IPS-18c (cell line): ENCODE results near the gene SPATA31D1.
"Not testable (repeated sequence)": the region's sequence is repeated elsewhere in the genome, so short reads cannot be mapped to it uniquely, and the experiment has no call there.

Source experiments
- H3K4me3 ChIP-seq: 2 replicates; pipeline ENCODE4 v1.7.0; 2013; ENCODE audit warnings: low read depth, mild to moderate bottlenecking, low read length, moderate library complexity; ENCODE audit not compliant: insufficient read depth
- H3K9me3 ChIP-seq: one replicate; pipeline ENCODE4 v1.6.1; 2013; ENCODE audit warnings: mild to moderate bottlenecking, low read length, moderate library complexity; ENCODE audit not compliant: control insufficient read depth, insufficient read depth

The SPATA31D1 gene

DNA sequence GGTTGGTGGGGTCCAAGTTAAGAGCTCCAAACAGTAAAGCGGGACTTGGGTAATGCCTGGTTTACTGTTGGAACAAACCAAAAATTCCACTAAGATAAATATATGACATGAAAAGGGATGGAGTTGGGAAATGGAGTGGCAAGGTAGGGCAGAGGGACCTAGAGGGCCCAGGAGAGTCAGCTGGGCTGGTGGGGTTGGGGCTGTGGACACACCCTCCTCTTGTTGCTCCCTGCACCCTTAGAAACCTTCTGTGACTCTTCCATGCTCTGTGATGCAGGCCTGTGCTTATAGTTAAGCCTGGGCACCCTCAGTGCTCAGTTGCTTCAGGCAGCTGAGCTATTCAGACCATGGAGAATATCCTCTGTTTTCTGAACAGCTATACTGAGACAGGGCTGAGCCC is at the start of gene SPATA31D1:
Gene SPATA31D1, plus strand, starts transcription at position 301 of the 400 bp plus-strand sequence. Its CDS starts 47 bp downstream, at position 348.
- not testable (repeated sequence) for H3K4me3 ChIP-seq

DNA sequence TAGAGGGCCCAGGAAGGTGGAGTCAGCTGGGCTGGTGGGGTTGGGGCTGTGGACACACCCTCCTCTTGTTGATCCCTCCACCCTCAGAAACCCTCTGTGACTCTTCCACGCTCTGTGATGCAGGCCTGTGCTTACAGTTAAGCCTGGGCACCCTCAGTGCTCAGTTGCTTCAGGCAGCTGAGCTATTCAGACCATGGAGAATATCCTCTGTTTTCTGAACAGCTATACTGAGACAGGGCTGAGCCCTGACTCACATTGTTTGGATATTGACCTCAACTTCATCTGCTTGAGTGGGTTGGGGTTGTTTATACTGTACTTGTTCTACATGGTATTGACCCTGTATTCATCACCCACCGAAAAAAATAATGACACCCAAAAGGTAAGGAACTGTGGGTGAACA is 45.2 kb upstream of the SPATA31D1 start, which contains the start of gene SPATA31D3:
Gene SPATA31D3, plus strand, starts transcription at position 108 of the 400 bp plus-strand sequence. Its CDS starts 86 bp downstream, at position 194.
- not testable (repeated sequence) for H3K4me3 ChIP-seq, H3K9me3 ChIP-seq

More for the DNA sequence above, at the start of gene SPATA31D1:
- not testable (repeated sequence) for H3K9me3 ChIP-seq

DNA sequence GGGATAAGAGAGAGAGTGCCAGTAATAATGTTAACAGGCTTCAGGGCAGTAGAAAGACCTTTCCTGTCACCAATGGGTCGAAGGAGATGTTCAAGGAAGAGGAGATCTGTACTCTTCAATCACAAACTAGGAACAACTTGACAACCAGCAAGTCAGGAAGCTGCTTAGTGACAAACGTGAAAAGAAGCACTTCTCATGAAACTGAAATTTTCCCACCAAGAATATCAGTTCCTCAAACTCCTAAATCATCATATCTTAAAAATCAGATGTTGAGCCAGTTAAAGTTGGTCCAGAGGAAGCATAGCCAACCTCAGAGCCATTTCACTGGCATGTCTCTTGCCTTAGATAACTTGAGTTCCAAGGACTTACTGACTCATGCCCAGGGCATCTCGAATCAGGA is 39.9 kb upstream of the SPATA31D1 start:
- not testable (repeated sequence) for H3K4me3 ChIP-seq, H3K9me3 ChIP-seq

DNA sequence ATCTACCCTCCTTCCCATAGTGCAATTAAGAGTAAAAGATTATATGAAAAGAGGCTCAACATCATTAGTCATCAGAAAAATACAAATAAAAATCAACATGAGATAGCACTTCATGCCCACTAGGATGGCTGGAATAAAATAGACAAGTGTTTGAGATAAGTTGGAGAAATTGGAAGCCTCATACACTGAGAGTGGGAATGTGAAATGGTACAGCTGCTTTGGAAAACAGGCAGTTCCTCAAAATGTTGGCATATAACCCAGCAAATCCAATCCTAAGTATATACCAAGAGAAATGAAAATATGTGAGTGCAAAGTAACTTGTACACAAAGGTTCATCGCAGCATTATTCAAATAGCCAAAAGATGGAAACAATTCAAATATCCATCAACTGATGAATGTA is 35.5 kb upstream of the SPATA31D1 start:
- Histone ChIP-seq H3K9me3 (peaks cover 6% of the 10 kb centered on the region), H3K4me3 (no peak overlapping the region)

DNA sequence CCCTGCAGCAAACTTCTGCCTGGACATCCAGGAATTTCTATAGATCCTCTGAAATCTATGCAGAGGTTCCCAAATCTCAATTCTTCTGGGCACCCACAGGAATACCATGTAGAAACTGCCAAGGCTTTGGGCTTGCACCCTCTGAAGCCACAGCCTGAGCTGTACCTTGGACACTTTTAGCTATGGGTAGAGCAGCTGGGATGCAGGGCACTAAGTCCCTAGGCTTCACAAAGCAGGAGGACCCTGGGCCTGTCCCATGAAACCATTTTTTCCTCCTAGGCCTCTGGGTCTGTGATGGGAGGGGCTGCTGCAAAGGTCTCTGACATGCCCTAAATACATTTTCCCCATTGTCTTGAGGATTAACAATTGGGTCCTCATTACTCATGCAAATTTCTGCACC is 32.9 kb upstream of the SPATA31D1 start:
- Histone ChIP-seq H3K9me3 (peaks cover 6% of the 10 kb centered on the region), H3K4me3 (no peak overlapping the region)

DNA sequence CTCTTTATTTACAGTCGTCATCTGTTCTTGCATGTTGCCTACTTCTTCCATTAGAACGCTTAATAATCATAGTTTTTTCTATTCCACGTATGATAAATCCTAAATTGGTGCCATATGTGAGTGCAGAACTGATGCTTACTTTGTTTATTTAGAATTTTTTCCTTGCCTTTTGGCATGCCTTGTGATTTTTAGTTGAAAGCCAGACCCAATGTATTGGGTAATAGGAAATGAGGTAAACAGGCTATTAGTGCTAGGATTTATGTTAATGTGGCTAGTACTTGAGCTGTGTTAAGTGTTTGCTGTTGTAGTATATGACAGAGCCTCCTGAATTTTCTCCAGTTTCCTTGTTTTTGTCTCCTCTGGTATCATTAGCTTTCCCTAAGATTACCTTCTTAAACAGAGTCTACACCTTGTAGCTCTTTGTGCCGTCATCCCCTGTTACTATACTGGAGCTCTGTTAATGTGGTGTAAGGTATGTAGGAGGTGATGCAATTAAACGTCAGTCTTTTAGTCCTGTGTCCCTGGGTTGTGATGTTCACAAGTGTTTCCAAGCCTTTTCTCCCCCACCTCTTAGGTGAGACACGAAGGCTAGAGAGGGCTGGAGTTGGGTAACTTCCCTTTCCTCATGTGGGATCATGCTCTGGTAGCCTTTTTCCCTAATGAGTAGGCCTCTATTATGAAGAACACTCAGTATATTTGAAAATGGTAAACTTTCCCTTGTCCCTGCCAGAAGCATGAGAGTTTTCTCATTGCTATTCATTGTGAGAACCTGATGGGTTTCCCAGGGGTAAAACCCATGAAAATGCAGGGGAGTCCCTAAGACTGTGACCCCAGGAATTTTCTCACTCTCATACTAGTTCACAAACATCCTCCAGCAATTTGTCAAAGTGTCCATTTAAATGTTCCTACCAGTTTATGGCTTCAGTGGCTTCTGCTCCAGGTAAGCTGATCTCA is 24.1 kb upstream of the SPATA31D1 start:
- Histone ChIP-seq H3K4me3 (no peak overlapping the region), H3K9me3 (no peaks in the 10 kb centered on the region)

DNA sequence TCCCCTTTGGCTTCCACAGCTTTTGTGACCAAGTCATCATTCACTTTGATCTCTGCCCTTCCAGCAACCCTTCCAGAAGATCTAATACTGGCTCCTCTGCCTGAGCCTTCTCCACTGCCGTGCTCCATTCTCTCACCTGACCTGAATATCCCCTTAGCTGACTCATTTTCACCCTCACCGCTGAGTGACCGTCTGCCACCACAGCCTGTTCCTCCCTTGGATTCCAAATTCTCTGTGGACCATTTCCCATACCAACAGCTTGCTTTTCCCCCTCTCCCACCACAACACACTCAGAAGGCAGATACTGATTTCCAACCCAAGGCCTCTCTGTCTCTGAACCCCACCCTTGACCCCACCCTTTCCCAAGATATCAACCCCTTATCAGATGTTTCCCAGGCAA is 20.5 kb upstream of the SPATA31D1 start:
- Histone ChIP-seq H3K4me3 (no peak overlapping the region), H3K9me3 (no peaks in the 10 kb centered on the region)

DNA sequence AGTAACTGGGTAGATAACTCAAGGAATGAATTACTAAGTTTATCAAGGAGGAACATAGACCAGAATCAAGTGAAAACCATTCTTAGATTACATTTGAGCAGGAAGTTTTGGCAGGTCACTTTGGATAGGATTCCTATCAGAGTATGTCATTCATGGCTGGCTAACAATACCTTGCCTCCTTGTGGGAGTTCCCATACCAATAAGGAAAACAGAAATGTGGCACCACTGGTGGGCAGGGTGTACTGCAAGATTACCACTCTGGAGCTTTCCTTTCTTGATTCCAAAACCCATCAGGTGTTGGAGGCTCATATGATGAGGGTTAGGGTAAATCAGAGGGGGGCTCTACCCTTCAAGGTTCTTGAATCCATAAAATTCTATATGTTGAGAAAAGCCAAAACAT is 18.6 kb upstream of the SPATA31D1 start:
- H3K4me3 ChIP-seq: no peak overlapping the region
- H3K9me3 ChIP-seq: no peaks in the 10 kb centered on the region

DNA sequence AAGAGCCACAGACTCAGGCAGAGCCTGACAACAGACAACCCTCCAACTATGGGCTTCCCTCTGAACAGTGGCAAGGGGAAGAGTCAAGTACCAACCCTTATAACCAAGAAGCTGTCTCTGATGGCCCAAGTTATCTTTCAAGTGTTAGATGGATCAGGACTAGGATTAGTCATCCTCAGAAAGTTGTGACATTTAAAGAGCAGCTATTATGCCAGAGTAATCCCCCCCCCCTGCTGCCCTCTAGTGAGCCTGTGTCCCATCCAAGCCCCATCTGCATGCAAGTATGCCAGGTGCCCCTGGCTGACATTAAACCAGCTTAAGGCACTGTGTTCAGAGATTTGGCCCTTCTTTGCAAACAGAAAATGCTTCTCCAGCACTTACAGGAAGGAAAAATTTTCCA is 16.8 kb upstream of the SPATA31D1 start:
- Histone ChIP-seq H3K9me3 (no peaks in the 10 kb centered on the region), H3K4me3 (no peak overlapping the region)

DNA sequence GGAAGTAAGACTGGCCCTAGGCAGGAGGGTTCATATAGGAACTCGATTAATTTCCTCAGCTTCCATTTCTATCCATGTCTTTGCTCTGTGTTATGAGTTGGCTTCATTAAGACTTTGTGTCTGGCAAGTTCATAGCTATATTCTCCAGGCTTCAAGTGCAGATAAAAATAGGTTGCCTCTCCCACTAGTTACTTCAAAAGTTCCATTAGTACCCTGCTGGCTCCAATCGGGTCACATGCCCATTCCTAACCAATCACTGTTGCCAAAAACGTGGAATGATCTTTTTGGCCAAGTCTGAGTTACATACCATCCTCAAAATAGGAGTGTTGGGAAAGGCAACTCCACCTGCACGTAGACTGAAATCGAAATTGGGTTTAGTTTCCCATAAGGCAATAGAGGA is 13.8 kb upstream of the SPATA31D1 start:
- Histone ChIP-seq H3K4me3 (no peak overlapping the region), H3K9me3 (no peaks in the 10 kb centered on the region)

DNA sequence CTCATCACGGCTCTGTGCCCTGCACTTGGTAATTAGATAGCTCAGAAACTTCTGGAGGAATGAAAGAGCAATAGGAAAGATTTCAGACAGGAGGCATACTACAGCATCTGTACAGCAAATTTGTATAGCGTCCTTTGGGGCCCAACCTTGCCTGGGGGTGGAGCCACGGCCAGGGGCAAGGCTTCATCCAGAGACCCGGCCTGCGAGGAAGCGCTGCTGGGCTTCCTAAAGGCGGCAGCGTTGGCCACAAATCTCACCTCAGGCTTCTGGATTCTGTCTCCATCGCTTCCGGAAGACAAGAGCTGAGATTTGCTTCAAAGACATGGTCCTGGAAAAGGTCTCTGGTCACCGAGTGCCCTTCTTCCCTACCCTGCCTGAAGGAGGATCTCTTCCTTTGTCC is 12.2 kb upstream of the SPATA31D1 start:
- Histone ChIP-seq H3K9me3 (no peaks in the 10 kb centered on the region), H3K4me3 (no peak overlapping the region)

DNA sequence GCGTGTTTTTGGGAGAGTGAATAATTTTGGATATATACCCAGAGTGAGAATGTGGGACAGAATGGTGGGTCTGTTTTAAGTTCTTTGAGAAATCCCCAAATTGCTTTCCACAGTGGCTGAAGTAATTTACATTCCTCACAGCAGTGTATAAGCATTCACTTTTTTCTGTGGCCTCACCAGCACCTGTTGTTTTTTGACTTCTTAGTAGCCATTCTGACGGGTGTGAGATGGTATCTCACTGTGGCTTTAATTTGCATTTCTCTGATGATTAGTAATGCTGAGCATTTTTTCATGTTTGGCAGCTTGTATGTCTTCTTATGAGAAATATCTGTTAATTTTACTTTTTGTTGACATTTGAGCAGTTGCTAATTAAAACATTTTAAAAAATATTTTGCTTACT is 9.4 kb upstream of the SPATA31D1 start:
- no peak overlapping the region for H3K4me3 ChIP-seq

DNA sequence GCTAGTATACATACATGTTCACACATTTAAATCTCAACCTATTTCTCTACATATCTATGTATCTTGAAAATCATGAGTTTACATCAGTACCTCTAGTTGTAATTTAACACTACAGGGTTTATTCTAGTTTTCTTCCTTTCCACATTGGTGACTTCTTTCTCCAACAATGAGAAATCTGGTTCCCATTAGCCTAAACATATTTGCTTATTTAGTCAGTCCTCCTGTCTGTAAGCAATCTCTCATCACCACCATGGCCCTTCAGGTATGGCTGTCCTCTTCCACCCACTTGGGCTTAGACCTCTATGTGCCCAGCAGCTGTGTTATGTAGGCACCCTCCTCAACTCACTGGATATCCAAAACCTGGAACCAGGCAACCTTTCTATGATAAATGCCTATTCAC is 8.0 kb upstream of the SPATA31D1 start:
- H3K4me3 ChIP-seq: no peak overlapping the region
- H3K9me3 ChIP-seq: no peaks in the 10 kb centered on the region

More for the DNA sequence above, 9.4 kb upstream of the SPATA31D1 start:
- no peaks in the 10 kb centered on the region for H3K9me3 ChIP-seq

DNA sequence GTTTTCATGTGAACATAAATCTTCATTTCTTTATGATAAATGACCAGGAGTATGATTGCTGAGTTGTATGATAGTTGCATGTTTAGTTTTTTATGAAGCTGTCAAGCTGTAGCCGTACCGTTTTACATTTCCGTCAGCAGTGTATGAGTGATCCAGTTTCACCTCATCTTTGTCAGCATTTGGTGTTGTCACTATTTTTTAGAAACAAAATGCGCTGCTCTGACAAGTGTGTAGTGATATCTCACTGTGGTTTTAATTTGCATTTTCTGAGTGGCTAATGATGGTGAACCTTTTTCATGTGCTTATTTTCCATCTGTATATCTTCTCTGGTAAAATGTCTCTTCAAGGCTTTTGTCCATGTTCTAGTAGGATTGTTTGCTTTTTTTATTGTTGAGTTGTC is 6.7 kb upstream of the SPATA31D1 start:
- no peak overlapping the region for H3K4me3 ChIP-seq
- H3K9me3 ChIP-seq: no peaks in the 10 kb centered on the region

DNA sequence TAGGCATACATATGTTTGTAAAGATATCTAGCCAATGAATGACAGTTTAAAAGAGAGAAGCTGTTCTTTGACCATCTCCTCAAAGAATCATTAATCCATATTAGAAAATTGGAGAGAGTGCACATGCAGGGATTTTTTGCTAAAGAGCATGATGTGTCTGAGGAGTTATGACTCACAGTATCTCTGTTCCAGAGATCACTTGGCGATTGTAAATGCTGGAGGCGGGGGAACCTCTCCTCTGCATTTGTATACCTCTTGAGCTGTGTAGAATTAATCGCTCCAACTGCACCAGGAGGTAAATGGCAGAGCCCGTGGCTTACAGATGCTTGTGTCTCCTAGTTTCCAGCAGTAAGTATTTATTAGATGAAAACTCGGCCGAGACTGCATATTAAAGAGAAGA is 3.6 kb upstream of the SPATA31D1 start:
- H3K9me3 ChIP-seq: no peaks in the 10 kb centered on the region

DNA sequence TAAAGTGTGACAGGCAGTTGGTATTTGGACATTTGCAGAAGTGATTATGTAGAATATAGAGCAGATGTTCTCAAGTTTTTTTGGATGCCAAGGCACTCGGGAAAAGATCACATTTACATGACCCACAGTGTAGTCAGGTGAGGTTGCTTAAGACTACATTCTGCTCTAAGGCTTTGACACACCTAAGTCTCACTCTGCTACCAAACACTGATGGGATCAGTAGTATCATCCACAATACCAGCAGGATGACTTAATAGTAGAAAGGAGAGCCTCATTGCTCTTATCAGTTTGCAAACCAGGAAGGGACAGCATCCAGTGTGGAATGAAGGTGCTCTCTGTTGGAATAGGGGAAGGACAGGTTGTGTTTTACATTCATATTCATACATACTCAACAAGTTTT is 2.5 kb upstream of the SPATA31D1 start:
- Histone ChIP-seq H3K4me3 (no peak overlapping the region), H3K9me3 (no peaks in the 10 kb centered on the region)

More for the DNA sequence above, 3.6 kb upstream of the SPATA31D1 start:
- H3K4me3 ChIP-seq: no peak overlapping the region

DNA sequence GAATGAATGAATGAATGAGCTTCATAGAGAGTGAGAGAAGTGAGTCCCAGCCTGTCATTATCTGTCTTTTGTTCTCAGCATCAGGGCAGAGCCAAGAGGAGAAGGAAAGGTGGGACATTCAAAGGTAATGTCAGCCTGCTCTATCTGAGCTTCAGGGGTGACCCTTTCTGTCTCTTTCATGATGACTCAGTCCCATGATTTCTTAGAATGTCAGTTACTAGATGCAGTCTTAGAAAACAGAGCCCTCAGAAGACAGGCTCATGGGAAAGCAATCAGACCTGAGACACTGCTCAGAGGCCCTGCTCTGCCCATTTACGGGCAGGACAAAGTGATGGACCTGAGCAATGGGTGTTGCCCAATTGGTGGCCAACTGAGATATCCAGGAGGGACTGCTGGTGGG is 1.1 kb downstream of the SPATA31D1 start:
- peaks cover 3% of the 10 kb centered on the region for H3K9me3 ChIP-seq

DNA sequence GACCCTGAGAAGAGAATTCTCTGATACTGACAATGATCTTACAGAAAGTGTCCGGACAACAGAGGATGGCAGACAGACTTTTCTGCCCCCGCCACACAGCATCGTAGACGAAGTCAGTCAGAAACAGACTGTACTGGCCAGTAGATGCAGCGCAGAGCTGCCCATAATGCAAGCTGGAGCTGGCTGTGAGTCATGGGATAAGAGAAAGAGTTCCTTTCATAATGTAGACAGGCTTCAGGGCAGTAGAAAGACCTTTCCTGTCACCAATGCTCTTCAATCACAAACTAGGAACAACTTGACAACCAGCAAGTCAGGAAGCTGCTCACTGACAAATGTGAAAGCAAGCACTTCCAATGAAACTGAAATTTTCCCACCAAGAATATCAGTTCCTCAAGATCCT is 5.1 kb downstream of the SPATA31D1 start:
- Histone ChIP-seq H3K4me3 (no peak overlapping the region), H3K9me3 (peaks cover 3% of the 10 kb centered on the region)

More for the DNA sequence above, 1.1 kb downstream of the SPATA31D1 start:
- no peak overlapping the region for H3K4me3 ChIP-seq
